ENCODE data around the gene CECR2. TPM values are rescaled to one million over a fixed set of nuclear protein-coding genes. Genes with fewer than 3 reads are reported as not detected.
A peak's percentile ranks its signal among the peaks of the same experiment; 100 is the strongest.

The CECR2 gene
- total RNA-seq, 1 donor from 2014 or later = 67.8 TPM

DNA sequence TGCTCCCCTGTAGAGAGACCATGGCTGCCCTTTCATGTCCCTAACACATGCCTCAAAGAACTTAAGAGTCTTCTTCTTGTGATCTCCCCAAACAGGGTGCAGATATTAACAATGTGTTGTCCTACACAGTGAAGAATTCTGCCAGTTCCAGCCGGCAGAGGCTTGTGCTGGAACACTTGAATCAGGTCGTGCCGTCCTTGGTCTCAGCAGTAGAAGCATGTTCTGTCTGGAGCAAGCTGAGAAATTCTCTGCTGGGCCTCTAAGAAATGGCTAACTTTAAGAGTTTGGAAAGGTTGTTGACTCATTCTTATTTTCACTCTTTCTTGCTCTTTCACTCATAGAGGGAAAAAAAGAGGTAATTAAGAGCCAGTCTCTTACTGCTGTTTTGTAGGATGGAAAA, 123.0 kb downstream of the CECR2 start:
- Mint-ChIP-seq H3K4me1 (peaks cover 27% of the 10 kb centered on the region), H3K36me3 (peaks cover 20% of the 10 kb centered on the region), H3K27ac (peak overlapping the region; percentile 58), H3K4me3 (no peak overlapping the region), H3K9me3 (no peaks in the 10 kb centered on the region), H3K27me3 (ENCODE audit: insufficient read depth, low read depth) (peaks cover 3% of the 10 kb centered on the region)
- Histone ChIP-seq H3K4me1 (peaks cover 36% of the 10 kb centered on the region), H3K79me2 (ENCODE audit: low read depth) (peaks cover 97% of the 10 kb centered on the region), H3F3A (ENCODE audit: low read depth) (peaks cover 30% of the 10 kb centered on the region), H3K4me3 (no peak overlapping the region), H3K27me3 (no peaks in the 10 kb centered on the region), H2AFZ (replicated peaks) (no peak overlapping the region), H3K9me3 (ENCODE audit: low read depth) (no peaks in the 10 kb centered on the region), H4K20me1 (ENCODE audit: low read depth) (peaks cover 79% of the 10 kb centered on the region), H3K9ac (no peak overlapping the region), H3K27ac (peak overlapping the region; percentile 72), H3K4me2 (peak overlapping the region; percentile 16), H3K36me3 (no peaks in the 10 kb centered on the region)
- TF ChIP-seq CTCF (IDR thresholded peaks at IDR 0.05) = no peak
- TF ChIP-seq EZH2 (IDR thresholded peaks at IDR 0.05) = no peak
- TF ChIP-seq EZH2phosphoT487 (IDR thresholded peaks at IDR 0.05) = no peak
- DNase-seq (ENCODE audit: low spot score) = no peak

- peaks cover 36% of the 10 kb centered on the region for H3K4me1 ChIP-seq
- H3K9ac ChIP-seq = no peak overlapping the region
- peak overlapping the region; percentile 32 for H3K27ac ChIP-seq
- H3F3A ChIP-seq (ENCODE audit: low read depth) = peaks cover 30% of the 10 kb centered on the region
- peaks cover 27% of the 10 kb centered on the region for H3K4me1 Mint-ChIP-seq
- H3K36me3 Mint-ChIP-seq = peaks cover 24% of the 10 kb centered on the region
- H3K4me3 ChIP-seq = no peak overlapping the region
- H3K9me3 ChIP-seq (ENCODE audit: low read depth) = no peaks in the 10 kb centered on the region
- peaks cover 3% of the 10 kb centered on the region for H3K27me3 Mint-ChIP-seq (ENCODE audit: insufficient read depth, low read depth)
- no peak for TF ChIP-seq EZH2phosphoT487 (IDR thresholded peaks at IDR 0.05)
- no peak for TF ChIP-seq EZH2 (IDR thresholded peaks at IDR 0.05)
- no peak for TF ChIP-seq CTCF (IDR thresholded peaks at IDR 0.05)
- H3K4me2 ChIP-seq = no peak overlapping the region
- no peak overlapping the region for H3K27ac Mint-ChIP-seq
- peak; percentile 16 for DNase-seq (ENCODE audit: low spot score)
- peaks cover 96% of the 10 kb centered on the region for H3K79me2 ChIP-seq (ENCODE audit: low read depth)
- peaks cover 72% of the 10 kb centered on the region for H4K20me1 ChIP-seq (ENCODE audit: low read depth)
- no peaks in the 10 kb centered on the region for H3K27me3 ChIP-seq
- peaks cover 2% of the 10 kb centered on the region for H3K36me3 ChIP-seq
- H2AFZ ChIP-seq (replicated peaks) = no peak overlapping the region
- no peak overlapping the region for H3K4me3 Mint-ChIP-seq
- no peaks in the 10 kb centered on the region for H3K9me3 Mint-ChIP-seq
Observed at GRCh38 chr22:17493419-17493981, 124.2 kb downstream of the CECR2 start.

GRCh38 chr22:17496841-17497240, 127.6 kb downstream of the CECR2 start:
- no peak overlapping the region for H3K27ac Mint-ChIP-seq

More at GRCh38 chr22:17496841-17497240, 127.6 kb downstream of the CECR2 start:
- Mint-ChIP-seq H3K4me3 (no peak overlapping the region), H3K36me3 (peaks cover 23% of the 10 kb centered on the region), H3K4me1 (peaks cover 15% of the 10 kb centered on the region), H3K27me3 (ENCODE audit: insufficient read depth, low read depth) (peaks cover 3% of the 10 kb centered on the region), H3K9me3 (no peaks in the 10 kb centered on the region)
- Histone ChIP-seq H3K27ac (peak overlapping the region; percentile 37), H3K9ac (no peak overlapping the region), H3K4me3 (no peak overlapping the region), H3K4me2 (no peak overlapping the region), H3K27me3 (no peaks in the 10 kb centered on the region), H3K79me2 (ENCODE audit: low read depth) (peaks cover 87% of the 10 kb centered on the region), H3F3A (ENCODE audit: low read depth) (peaks cover 45% of the 10 kb centered on the region), H3K9me3 (ENCODE audit: low read depth) (no peaks in the 10 kb centered on the region), H3K4me1 (peaks cover 20% of the 10 kb centered on the region), H4K20me1 (ENCODE audit: low read depth) (peaks cover 64% of the 10 kb centered on the region), H3K36me3 (peaks cover 10% of the 10 kb centered on the region), H2AFZ (replicated peaks) (no peak overlapping the region)
- no peak for TF ChIP-seq CTCF (IDR thresholded peaks at IDR 0.05)
- no peak for TF ChIP-seq EZH2phosphoT487 (IDR thresholded peaks at IDR 0.05)
- TF ChIP-seq EZH2 (IDR thresholded peaks at IDR 0.05) = no peak
- no peak for DNase-seq (ENCODE audit: low spot score)

Measured in neural progenitor cell (in vitro differentiated cells).